Islet of Langerhans (tissue), 1 donor: ENCODE measurements around the gene TMEM203.

ENCODE experiments used
- FAIRE-seq: peaks from one replicate; lab custom pipeline; 2011; peaks lifted over from hg19 to GRCh38; lab: Jason Lieb, UNC

TMEM203 gene

DNA sequence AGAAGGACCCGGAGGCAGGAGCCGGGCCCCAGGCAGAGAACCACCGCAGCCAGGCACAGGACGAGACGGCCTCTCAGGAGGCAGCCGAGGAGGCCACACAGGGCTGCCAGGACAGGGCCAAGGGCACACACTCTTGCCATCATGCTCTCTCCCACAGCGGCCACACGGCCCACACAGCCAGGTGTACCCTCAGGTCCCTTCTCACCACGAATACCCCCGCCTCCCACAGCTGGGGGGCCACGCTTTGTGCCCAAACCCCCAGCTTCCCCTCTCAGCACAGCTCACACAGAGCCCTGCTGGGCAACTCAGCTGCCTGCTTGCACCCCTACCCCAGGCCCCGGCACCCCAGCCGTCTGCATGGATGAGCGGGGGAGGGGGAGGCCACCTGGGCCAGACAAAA is 11.7 kb downstream of the TMEM203 start:
- no peak for FAIRE-seq

DNA sequence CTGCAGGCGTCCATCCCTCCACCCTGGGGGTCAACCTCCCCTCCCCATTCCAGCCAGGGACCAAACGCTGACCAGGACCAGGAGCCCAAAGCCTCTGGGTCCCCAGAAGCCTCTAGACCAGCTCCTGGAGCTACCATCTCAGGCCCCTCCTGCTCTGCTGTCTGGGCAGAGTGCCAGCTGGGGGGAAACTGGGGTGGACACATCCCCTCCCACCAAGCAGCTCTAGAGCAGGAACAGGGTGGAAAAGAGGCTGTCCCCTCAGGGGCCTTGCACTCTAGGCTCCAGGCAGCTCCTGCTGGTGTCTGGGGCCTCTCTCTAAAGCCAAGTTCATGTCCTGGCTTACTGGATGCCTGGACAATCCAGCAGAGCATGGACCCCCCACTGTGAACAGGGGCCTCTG is 12.6 kb downstream of the TMEM203 start:
- no peak for FAIRE-seq

DNA sequence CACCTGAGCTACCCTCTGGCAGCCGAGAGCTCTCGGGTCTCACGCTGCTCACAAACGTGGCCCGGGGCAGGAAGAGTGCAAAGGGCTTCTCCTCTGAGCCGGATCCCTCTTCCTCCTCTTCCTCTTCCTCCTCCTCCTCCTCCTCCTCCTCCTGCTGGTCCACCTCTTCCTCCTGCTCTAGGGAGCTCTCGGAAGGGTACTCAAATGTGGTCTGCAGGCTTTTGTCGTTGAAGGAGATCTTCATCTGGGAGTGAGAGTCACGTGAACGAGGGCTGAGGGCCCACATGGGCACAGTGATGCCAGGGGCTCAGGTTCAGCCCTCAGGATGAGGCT is 13.0 kb downstream of the TMEM203 start:
- no peak for FAIRE-seq

DNA sequence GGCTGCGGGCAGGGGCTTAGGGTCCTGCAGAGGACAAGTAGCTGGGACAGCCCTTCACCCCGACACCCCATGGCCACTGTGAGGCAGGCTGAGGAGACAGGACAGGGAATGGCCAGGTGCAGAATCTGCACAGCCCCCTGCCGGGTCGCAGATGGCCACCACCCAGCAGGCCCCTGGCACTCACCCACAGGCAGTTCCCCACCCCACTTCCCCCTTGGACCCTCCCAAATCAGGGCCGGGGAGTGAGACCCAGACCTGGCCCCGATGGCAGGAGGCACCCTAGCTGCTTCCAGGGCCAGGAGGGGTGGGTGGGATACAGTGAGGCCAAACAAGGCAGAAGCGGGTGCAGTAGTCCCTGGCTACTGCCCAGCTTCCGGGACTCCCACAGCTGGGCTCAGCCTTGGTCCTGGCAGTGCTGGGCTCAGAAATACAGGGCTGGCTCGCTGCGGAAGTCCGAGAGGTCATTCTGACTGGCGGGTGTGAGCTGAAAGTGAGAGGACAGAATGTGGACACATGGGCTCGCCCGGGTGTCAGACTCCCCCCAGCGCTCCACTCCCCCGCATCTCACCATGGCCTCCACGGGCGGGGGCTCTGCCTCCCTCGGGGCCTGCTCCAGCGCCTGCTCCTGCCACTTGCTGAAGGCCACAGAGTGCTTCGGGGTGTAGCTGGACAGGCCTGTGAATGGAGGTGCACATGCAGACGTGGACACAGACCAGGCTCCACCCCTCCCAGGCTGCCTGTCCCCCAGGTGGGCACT is 13.6 kb downstream of the TMEM203 start:
- no peak for FAIRE-seq

DNA sequence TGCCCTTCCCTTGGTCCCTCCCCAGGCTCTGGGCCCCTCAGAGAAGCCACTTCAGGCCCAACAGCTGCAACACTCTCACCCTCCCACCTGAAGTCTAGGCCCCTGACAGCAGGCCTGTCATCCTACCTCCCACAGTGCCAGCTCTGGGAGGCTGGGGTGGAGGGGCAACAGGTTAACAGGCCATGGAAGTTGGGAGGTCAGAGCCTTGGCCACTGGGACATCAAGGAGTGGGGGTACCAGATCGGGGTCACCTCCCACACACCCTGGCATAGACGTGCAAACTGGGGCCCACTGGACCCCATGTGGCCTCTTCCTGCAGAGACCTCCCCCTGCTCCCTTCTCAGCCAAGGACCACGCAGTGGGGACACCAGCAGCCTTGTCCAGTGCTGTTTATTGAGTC is 14.2 kb downstream of the TMEM203 start:
- no peak for FAIRE-seq

DNA sequence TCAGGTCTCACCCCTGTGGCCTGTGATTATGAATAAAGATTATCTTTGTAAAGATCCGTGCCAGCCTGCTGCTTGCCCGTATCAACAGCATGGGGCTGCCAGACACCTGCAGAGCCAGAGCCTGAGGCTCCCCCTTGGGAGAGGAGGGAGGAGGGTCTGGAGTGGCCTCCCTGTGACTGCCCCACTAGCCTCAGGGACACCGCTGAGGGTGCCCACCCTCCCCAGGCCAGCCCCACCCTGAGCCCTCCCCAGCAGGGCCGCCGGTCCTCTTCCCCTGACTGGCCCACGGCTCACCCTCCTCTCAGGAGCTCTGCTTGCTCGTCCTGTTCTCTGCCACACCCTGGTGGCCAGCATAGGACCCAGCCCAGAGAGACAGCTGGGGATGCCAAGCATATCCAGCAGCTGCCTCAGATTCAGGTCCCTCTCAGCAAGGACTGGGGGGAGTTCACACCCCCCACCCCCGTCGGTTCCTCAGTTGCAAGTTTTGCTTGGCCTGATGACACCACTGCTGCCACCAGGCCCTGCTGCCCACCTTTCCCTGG is 15.1 kb downstream of the TMEM203 start:
- FAIRE-seq: no peak

DNA sequence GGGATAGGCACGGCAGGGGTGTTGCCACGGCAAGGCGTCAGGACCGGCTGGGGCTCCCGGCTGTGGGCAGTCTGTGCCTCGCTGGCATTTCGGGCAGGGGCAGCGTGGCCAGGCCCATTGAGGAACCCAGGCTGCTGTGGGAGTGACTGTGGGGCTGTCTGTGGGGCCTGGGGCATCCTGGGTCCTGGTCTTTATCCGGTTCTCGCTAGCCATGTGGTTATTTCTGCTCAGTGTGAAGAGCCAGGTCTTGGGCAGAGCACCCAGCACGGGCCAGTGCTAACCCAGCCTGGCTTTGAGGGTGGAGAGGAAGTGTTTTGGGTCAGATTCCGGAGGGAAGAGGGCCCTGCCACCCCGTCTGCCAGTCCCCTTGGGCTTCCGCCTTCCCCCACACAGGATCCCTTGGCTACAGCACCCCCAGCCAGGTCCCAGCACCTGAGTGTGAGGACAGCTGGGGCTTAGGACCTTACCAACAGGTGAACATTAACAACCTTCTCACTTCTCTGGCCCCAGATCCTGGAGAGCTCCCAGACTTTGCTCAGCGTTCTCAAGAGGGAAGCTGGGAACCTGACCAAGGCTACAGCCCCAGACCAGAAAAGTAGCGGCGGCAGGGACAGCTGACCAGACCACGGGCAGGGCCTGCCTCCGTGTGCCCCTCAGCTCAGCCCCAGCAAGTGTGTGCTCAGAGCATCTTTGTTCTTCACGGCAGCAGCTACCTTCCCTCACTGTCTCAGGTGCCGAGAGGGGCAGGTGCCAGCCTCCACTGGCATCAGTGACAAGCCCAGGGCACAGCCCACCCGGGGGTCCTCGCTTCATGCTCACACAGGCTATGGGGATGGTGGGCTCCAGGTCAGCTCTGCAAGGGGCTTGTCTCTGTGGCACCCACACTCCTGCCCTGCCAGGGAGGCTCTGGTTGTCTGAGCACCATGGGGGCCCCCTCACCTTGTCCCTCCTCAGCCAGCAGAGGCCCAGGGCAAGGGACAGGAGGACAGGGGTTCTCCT is 15.9 kb downstream of the TMEM203 start:
- no peak for FAIRE-seq

DNA sequence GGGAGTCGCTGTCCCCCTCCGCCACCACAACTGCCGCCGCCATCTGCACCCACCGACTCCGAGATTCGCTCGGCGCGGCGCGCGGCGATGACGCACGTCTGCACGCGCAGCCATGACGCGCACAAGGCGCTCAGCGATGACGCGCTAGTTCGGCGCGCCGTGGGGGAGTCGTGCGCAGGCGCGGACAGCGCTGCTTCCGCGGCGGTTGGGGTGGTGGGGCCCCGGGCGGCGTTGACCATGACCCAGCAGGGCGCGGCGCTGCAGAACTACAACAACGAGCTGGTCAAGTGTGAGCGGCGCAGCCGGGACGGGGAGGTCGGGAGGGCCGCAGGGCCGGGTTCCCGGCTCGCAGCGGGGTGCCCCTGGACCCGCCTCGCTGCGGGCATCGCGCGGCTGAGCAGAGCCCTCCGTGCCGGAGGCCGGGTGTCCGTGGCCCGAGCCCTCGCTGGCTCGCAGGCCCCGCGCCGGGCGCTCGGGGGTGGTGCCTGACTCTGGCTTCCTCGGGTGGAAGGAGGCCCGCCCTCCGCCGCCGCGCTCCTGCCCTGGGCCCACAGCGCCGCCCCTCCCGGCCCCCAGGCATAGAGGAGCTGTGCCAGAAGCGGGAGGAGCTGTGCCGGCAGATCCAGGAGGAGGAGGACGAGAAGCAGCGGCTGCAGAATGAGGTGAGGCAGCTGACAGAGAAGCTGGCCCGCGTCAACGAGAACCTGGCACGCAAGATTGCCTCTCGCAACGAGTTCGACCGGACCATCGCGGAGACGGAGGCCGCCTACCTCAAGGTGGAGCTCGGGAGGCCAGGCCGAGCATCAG is 16.8 kb downstream of the TMEM203 start, which contains the start of the genes ANAPC2 and SSNA1:
TSS of gene ANAPC2 (minus strand) at position 71 of the 807 bp plus-strand sequence. CDS start at position 43, 28 bp downstream.
TSS of gene SSNA1 (plus strand) at position 187 of the 807 bp plus-strand sequence. CDS start at position 238, 51 bp downstream.
- FAIRE-seq: no peak

DNA sequence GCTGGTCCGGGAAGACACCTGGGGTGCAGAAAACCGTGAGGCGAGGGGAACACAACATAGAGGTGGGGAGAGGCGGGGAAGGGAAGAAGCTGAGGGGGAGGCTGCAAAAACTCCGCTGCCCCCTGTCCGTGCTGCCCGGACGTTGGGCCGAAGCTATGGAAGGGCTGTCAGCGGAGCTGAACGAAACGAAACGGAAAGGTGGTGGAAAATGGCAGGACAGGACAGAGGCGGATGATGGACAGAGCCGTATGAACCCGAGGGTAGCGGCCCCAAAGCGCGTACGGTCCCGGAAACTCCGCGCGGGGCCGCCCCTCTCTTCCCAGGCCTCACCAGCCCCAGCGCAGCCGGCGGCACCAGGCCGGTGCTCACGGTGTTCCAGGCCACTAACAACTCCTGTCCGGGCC is 17.4 kb downstream of the TMEM203 start:
- no peak for FAIRE-seq

DNA sequence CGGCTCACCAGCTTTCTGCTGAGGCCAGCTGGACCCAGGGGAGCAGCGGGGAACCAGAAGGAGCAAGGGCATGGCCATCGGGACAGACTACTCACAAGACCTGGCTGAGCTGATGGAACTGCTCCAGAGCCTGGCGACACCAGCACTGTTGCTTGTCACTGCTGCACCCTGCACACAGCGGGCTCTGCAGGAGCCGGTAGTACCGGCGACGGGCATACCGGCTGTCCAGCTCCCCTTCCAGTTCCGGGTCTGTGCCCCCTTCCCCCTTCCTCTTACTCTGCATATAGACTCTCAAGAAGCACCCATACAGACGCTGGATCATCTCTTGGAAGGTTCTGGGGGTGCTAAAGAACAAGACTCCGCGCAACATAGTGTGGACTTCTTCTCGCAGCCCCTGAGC is 18.1 kb downstream of the TMEM203 start:
- no peak for FAIRE-seq

DNA sequence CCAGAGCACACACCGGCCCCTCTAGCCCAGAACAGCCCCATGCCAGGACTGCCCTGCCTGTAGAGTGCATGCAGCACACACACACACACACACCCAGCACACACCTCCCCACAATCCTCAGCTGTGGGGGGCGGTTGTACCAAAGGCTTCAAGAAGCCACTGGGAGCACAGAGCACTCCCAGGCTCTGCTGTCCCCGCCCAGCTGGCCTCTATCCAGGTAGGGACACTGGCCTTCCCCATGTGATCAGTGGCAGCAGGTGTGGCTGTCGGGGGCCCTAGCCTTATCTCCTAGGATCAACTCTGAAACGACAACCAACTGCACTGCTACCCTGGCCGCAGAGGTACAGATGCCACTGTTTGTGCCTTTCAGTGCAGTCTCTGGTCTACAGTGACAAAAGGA is 19.1 kb downstream of the TMEM203 start:
- FAIRE-seq: no peak

DNA sequence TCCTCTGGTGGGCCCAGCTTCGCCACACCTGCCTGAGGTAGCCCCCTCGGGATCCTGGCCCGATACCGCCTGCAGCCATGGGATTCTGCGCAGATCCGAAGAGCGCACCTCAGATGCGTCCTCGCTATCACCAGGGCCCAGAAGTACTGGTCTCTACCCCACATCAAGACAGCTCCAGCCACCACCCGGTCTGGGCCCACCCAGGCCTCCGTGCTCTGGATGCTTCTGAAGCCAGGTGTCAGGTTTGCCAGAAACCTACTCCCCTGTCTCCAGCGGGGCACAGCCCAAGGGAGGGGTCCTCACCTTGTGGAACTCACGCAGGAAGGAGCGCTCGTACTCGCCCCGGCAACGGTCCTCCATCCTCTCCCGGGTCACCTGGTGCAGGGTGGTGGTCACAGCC is 19.5 kb downstream of the TMEM203 start:
- no peak for FAIRE-seq

DNA sequence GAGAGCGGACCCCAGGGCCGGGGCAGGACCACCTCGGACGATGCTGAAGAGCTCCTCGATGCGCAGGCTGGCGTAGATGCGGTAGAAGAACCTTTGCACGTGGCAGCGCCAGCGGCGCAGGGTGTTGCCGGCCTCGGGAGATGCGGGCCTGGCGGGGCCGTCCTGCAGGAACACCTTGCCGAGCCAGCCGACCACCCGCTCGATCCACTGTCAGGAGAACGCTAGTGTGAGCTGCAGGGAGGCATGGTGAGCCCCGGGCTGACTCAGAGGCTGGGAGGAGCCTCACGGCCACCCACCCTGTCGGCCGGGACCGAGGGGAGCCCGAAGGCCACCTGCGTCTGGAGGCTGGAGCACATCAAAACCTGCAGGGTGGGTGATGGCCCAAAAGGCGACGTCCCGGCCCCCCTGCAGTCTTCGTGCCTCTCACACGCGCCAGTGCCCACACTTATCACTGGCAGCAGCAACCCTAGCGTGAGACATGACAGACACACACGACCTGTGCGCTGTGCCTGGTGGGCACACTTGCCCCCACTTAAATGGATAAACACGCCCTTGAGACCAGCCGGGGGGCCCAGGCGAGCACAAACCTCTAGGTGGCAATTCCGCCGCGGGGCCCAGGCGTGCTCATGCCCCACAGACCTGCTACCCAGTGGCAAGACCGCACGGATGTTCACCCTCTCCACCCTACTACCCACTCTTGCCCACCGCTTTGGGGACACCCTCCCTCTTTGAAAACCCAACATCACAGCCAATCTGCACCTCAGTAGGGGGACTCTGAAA is 20.4 kb downstream of the TMEM203 start:
- FAIRE-seq: no peak

DNA sequence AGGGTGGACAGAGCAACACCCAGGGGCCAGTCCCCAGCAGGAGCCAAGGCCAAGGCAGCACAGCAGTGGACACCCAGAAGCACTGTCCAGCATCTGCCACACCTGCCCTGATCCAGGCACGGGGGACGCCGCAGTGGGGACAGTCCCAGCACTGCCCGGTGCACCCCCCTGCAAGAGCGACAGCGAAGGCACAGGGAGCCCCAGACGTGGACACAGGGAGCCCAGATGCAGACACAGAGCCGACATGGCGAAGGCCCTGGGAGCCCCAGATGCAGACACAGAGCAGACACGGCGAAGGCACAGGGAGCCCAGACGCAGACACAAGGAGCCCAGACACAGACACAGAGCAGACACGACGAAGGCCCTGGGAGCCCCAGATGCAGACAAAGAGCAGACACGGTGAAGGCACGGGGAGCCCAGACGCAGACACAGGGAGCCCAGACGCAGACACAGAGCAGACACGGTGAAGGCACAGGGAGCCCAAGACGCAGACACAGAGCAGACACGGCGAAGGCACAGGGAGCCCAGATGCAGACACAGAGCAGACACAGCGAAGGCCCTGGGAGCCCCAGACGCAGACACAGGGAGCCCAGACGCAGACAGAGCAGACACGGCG is 21.4 kb downstream of the TMEM203 start:
- FAIRE-seq: no peak

DNA sequence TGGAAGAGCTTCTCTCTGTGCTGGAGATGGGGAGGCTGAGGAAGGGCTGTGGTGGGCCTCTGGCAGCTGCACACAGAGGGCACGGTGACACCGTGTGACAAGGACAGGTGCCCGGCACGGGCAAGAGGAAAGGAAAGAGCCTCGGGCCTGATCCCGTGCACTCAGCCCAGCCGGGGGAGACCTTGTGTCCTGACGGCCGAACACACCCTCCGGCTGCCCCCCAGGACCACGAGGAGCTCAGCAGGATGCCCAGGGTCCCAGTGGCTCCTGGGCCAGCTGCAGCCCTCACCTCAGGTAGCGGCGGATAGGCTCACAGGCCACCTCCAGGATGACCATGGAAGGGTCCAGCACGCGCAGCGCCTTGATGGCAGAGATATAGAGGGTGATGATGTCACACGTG is 22.6 kb downstream of the TMEM203 start:
- FAIRE-seq: no peak

DNA sequence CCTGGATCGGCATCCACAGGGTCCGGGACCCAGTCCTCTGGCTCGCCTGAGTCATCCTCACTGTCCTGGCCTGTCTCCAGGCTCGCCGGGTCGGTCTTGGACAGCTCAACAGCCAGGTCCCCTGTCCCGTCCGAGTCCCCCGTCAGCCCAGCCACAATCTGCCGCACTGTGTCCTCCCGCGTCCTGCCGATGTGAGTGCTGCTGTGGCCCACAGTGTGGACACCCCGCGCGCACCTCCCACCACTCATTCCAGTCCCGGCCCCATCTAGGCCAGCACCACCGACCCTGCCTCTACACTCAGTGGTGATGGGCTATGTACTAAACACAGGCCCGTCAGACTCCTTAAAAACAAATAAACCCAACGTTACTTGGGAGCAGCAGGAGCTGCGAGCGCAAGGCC is 23.8 kb downstream of the TMEM203 start:
- no peak for FAIRE-seq

DNA sequence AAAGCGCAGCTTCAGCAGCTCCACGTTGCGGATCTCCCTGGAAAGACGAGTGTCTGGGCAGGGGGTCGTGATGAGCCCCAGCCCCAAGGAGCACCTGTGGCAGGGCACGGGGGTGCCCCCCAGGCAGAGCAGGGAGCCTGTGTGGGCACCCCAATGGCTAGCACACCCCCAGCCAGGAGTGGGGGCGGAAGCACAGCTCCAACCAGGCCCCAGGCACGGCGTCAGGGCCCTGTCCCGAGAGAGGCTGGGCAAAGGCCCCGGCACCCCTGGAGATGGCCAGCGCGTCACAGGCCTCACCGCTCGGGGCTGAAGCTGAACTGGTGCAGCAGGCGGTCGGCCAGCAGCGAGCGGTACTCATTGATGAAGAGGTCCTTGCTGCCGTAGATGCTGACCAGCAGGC is 25.0 kb downstream of the TMEM203 start:
- no peak for FAIRE-seq

DNA sequence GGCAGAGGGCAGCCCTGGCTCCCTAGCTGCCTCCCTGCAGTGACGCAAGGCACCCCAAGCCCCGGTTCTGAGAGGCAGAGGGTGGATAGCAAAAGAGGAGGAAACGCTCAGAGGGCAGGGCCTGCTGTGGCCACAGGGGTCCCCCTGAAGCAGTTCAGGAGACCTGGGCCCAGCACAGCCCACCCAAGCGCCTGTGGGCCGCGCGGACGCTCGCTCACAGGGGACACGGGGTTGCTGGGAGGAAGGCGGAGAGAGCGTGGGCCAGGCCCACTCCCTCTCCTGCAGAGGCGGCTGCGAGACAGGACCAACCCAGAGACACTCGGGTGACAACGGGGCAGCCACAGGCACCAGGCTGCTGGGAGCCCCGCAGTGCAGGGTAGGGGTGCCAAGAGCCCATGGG is 25.7 kb downstream of the TMEM203 start:
- FAIRE-seq: no peak

DNA sequence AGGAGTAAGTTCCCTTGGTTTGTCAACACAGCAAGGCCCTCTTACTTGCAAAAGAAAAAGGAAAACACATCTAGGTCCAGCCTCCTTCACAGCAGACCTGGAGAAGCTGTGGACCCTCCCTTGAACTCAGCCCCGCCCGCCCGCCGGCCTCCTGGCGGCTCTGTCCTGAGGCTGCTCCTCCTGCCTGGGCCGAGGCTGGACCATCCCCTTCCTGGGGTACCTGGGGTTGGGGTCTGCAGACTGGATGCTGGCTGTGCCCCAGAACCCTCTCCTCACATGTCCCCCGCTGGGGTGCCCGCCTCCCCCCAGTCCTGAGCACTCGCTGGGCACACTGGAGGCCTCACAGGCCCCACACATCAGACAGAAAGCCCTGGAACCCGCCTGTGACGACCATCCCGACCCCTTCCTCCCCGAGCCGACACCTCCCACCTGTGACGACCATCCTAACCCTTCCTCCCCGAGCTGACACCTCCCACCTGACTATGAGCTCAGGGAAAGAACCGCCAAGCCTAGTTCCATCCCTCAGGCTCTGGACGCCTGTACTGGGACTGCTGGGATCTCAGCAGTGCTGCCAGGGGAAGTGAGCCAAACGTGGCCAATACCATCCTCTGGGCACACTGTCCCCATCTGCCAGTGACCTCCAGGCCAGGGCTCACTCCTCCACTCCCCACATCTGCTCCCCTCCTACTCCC is 26.4 kb downstream of the TMEM203 start:
- no peak for FAIRE-seq

DNA sequence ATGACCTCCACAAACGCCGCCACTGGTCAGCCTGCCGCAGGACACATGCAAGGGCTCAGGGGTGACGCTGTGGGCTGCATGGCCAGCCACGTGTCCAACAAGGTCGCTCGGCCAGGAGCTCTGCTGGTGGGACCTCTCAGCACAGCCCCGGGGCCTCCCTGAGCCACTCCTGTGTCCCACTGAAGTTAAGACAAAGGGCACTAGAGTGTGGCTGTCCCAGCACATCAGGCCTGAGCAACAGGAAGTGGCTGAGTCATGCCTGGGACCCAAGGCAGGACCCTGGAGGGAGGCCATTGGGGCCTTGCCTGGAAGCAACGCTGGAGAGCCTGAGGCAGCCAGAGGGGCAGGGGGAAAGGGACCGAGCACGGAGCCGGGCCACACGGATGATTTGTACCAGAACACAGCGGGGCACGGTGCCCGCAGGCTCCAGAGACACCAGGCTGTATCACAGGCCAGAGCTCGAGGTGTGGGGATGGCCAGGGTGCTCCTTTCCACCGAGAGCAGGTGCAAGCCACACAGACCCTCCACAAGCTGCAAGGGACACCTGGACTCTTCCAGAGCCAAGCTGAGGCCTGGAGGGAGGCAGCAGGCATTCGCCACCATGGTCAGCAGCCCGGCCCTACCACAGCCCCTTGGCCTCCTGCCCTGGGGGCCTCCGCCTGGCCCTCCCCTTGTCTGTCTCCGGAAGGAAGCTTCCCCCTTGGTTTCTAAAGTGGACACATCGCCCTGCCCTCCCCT is 27.1 kb downstream of the TMEM203 start:
- FAIRE-seq: no peak
